NCI-H2107 (cell line): Measurements from ENCODE around the gene RAB14.
"Not testable (repeated sequence)": the region's sequence is repeated elsewhere in the genome, so short reads cannot be mapped to it uniquely, and the experiment has no call there.

Experiments used
- DNase-seq: peaks from one replicate; lab custom pipeline; 2025; lab: John Stamatoyannopoulos, UW

RAB14 gene

DNA sequence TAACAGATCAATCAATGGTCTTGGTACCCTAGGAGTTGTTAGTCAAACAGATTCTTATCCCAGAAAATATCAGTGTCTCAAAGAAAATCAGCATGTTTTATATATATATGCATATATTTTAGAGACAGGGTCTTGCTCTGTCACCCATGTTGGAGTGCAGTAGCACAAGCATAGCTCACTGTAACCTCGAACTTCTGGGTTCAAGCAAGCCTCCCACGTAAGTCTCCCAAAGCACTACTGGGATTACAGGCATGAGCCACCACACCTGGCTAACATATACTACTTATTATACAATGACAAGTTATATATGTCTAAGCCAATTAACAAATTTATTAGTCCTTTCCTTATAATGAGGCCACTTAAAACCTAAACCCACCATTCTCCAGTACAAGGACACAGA is 10.4 kb downstream of the RAB14 start:
- no peak for DNase-seq

DNA sequence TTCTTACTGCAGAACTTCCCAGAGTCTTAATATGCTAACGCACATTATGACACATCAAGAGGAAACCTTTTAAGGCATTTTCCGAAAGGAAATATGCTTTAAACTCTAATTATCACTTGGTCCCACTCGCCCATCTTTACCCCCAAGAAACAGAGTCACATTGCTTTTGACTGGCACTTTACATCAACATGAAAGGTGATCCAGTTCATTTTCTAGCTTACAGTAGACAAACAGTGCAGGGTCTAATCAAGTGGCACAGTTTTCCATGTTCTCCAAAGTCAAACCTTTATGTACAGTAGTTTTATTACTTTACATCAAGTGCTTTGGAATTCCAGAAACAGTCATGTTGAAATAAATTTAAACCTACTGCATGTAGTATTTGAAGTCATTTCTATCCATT is 12.0 kb downstream of the RAB14 start:
- no peak for DNase-seq

DNA sequence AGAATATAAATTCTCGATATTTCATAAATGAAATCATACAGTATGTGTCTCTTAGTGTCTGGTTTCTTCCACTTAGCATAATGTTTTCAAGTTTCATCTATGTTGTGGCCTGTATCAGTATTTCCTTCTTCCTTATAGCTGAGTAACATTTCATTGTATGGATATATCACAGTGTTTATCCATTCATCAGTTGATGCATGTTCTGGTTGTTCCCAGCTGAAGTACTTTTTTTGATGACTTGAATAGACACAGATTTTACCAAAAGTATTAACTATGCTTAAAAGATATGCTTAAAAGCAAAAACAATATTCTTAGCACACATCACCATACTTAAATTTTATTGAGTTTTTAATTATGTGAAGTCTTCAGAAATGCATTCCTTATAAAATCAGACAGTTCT is 12.7 kb downstream of the RAB14 start:
- DNase-seq: no peak

DNA sequence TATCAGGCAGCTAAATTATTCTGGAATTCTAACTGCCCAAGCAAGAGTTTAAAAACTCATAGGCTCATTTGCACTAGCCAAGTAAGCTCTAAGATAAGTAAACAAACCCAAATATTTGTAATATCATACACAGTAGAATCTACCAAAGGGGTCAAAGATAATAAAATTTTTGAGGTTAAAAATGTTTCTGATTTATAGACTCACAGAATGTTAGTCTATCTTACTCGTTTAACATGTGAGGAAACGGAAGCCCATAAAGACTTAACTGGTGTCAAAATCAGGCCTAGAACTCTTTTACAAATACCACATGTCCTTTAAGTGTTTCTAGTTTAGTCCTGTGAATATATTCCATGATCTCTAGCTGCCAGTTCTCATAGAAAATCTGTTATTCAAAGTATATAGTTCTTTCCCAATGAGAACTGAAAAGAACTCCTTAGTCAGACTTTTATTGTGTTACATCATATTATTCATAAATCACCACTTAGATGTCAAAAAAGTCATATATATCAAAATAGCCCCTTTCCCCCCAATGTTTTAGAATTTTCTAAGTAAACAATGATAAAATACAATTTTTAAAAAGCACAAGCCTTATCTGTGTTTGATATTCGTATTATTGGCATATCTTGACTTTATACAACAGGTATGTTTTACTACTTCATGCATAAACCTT is 13.9 kb downstream of the RAB14 start:
- DNase-seq: no peak

DNA sequence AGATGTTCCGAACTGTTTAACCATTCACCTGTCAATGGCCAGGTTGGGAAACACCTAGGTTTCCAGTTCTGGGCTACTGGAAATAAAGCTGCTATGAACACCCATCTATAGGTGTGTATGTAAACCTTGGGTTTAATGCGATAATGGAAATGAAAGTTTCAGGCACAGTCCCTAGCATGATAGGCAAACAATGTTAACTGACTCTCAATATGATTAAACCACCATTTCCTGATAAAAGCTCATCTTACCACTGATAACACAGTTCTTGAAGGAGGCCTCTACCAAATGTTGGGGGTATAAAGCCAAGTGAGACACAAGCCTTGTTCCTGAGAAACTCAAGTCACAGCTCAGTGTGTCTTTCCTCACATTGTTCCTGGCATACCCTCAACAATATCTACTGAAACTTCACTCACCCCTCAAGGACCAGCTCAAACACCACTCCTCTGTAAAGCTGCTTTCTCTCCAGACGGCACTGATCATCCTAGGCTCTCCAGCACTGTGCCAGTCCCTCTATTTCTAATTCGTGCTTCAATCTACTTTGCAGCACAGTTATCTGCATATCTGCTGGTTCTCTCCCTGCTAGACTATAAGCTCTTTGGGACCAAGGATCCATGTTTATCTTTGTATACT is 15.8 kb downstream of the RAB14 start:
- DNase-seq: no peak

DNA sequence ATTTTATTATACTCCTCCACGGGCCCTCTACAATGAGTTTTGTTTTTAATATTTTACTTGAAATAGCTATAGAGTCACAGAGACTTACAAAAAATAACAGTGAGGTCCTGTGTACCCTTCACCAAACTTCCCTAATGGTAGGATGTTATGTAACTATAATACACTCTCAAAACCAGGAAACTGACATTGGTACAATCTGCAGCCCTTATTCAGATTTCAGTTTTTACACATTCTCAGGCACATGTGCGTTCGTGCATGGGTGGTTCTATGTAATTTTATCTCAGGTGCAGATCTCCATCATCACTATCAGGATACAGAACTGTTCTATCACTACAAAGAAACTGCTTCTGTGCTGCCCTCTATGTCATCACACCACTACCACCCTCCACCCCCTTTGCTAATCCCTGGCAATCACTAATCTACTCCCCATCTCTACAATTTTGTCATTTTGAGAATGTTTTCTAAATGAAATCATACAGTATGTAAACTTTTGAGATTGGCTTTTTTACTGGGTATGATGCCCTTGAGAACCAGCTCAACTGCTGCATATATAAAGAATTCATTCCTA is 16.4 kb downstream of the RAB14 start:
- no peak for DNase-seq

DNA sequence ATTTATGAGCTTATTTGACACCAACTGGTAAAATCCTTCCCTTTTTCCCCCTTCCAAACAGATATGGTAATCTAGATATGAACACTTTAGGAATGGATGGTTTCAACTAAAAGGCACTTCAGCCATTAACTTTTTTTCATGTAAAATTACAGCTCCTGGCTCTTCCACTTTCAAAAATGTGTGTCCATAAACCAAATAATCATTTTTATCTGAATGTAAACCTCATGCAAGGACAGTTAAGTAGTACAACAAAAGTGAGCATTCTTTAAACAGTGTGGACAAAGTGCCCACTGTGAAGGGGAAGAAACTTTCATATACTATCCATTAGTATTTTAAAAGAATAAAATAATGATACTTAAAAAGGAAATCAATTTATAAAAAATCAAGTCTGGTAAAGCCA is 17.2 kb downstream of the RAB14 start:
- DNase-seq: no peak

DNA sequence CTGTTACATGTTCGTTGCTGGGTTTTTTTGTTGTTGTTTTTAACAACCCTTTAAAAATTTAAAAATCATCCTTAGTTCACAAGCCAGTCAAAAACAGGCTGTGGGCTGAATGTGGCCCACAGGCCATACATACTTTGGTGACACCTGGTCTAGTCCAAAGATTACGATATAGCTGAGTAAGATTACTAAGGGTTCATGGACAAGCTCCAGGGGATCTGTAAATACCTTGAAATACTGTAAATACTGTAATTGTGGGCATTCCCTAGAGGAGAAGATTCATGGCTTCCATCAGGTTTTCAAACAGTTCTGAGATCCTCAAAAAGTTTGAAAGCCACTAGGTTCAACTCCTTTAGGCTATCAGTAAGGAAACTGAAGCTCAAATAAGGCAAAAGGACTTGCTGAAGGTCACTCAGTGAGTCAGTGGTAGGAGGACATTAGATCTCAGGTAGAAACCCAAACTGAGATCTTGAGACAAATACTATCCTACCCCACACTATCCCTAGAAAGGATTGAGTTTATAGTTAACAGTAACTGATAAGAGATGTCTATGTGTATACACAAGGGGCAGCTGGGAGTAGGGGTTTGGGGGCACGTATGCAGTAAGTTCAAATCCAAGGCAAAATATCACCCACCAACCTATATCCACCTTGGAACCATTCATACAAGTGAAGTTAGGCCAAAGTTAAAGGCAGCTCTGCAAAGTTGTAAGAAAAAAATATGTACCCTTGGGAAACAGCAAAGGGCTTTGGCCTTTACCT is 17.8 kb downstream of the RAB14 start:
- no peak for DNase-seq

DNA sequence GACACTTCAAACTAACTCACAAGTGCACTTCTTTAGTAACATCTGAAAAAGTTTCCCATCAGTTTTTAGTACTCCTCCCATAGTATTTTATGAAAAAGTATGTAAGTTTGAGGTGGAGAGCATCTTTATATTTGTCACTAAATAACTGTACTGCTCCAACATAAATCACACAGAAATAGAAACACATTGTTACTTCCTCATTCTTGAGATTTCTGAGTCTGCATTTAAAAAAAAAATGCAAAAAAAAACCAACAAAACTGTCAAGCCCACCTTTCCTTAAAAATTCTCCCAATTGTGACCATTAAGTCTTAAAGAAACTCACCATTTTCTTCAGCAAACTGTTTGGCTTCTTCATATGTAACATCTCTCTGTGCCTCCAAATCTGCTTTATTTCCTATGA is 18.7 kb downstream of the RAB14 start:
- DNase-seq: no peak

DNA sequence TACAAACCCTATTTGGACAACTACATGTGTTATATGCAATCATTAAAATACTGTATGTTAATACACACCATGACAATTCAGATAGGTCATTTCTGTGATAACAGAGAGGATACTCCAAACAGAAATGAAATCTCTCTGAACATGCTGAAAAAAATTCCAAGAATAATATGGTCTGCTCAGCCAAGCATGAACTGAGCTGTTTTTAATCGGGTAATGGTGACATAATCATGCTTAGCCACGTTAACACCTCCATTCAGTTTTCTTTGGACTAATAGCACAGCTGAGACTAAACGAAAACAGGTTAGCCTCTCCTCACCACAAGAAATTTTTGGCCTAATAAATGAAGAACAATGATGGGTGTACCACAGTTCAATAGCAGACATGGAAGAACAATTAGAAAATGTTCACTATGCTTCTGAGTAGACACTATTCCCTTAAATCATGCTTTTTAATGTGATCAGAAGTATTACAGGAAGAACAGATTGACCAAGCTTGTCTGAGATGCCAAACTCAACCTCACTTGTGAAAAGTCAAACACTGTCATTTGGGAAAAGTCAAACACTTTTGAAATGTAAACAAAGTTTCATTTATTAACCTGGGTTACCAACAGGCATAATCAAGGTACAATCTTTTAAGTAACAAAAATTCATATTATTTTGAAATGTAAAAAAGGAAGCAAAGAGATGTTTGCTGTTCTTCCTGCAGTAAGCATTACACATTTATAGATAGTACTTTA is 19.4 kb downstream of the RAB14 start:
- DNase-seq: no peak

DNA sequence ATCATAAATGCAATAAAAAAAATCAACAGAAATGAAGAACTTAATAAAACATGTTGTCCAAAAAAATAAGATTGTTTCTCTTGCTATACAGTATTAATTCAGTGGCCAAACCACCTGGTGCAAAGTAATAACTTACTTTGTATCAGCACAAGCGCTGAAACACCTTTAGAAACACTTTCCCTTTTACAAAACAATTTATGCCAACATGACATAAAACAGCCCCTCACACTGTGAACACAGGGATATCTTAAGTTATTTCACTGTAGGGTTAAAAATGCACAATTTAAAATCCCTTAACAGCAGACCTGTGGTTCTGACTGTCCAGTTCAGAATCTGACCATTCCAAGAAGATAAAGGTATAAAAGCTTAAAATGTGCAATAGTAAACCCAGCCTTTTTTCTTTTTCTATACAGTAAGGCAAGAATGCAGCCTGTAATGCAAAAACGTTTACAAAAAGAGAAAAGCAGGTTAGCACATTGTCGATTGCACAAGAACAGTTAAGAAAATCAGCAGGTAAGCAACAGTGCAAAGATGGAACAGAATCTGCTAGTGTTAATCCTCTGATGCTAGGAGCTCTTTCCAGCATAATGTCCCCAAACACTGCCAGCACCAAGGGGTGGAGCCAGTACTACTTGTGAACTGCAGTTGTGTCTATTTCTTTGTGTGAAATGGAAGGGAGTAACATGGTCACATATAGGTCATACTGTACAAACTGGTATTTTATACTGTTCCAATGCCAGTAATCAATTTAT is 21.6 kb downstream of the RAB14 start:
- no peak for DNase-seq

DNA sequence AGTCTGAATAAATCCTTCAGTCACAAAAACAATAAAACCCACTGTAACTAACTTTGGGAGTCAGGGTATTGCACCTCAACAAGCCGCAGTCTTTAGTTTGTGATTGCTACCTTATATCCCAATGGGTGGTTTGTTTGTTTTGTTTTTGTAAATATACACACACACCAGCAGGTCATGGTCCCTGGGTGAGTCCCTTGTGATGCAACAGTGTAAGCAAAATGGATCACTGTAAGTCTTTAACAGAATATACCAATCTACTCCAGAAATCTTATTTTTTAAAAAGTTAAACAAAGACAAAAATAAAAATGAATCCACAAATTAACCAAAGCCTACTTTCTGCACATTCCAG is 22.3 kb downstream of the RAB14 start:
- DNase-seq: not testable (repeated sequence)

DNA sequence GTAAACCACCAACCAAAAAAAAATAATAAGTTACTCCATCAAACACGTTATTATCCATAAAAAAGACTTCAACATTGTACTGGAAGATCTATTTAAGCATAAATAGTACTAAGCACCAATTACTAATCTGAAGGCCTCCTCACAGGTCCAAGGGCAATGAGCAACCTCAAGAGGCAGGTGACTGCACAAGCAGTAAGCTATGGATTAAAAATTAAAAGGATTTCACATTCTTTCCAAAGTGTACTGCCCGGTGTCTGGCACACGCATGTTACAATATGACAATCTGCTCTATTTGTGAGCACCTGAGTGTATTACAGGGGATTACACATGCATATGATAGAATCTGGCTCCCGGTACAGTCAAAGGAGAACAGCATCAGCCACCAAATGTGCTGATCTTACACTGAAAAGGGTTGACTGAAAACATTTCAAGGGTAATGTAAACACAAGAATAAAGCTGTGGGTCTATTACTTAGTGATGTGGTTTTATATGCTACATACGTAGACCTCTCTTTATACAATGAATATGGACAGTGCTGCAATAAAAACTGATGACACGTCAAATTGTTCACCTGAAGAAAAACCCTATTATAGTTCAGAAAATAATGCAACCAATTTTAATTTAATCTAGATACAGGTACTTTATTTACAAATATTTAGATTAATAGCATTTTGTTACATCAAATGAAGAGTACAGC is 22.8 kb downstream of the RAB14 start:
- no peak for DNase-seq

DNA sequence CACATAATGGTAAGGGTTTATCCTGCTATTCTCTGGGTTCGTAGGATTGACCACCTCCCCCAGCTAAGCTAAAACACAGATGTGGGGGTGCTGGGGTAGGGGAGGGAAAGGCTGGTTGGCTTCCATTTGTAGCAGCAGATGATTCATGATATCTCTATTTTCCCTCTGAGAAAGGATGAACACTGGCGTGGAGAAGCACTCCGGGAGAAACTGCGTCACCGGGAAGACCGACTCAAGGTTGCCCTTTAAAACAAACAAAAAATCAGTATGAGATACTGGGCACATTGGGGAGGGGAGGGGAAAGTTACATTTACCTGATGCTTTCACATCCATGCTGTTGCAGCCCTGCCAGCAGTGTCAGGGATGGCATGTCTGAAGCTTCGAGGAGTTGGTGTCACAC is 28.2 kb downstream of the RAB14 start:
- no peak for DNase-seq

DNA sequence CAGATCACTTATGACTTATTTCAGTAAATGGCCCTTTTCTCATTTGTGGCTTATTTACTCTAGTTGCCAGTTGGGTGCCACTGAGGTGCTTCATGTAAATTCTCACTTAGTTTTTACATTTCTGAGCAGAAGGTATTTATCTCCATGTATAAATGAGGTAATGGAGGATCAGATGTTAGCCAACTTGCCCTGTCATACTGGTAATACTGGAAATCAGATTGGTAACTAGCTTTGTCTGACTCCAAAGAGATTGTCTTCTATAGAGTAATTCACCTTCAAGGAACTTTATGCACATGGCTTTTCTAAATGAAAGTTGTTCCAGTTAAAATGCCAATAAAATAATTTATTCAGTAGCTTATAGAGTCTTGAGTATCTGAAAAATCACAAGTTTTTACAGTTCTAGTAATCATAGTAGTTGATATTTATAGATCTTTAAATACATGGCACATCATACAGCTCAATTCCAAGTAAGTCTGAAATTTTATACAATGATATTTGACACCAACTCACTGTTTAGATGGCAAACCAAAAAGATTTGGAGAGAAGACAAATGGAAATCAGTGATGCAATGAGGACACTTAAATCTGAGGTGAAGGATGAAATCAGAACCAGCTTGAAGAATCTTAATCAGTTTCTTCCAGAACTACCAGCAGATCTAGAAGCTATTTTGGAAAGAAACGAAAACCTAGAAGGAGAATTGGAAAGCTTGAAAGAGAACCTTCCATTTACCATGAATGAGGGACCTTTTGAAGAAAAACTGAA is 28.8 kb downstream of the RAB14 start:
- DNase-seq: no peak

DNA sequence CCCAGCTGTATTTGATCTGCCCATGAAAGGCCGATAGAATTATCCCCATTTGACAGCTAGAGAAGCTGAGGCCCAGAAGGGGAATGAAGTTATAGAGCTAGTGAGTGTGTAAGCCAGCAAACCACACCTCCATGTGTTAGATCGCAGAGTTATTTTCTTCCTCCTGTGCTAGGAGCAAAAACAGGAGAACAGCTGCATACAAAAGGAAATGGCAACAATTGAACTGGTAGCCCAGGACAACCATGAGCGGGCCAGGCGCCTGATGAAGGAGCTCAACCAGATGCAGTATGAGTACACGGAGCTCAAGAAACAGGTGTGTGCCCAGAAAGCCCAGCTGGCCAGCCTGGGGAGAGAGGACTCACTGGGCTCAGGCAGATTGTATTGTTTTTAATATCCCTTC is 30.4 kb downstream of the RAB14 start:
- DNase-seq: no peak

DNA sequence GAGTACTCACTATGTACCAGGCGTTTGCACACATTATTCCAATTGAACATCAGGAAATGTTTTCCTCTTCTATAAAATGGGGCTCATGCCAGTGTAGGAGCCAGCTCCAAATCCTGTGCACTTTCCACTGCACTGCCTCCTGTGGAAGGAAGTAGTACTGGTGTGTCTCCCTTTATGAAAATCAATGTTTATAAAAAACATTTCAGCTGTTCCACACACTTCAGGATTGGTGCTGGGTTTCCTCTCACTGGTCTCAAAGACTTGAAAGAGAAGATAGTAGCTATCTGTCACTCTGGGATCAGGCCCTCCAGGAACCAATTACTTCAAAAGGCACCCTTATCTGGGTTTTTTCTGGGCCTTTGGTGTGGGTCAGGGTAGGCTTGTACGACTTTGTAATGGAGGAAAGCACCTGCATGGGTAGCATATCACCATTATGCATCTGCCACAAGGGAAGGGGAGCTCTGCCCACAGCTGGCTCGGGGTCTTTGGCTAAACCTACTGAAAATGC is 32.5 kb downstream of the RAB14 start:
- DNase-seq: no peak

DNA sequence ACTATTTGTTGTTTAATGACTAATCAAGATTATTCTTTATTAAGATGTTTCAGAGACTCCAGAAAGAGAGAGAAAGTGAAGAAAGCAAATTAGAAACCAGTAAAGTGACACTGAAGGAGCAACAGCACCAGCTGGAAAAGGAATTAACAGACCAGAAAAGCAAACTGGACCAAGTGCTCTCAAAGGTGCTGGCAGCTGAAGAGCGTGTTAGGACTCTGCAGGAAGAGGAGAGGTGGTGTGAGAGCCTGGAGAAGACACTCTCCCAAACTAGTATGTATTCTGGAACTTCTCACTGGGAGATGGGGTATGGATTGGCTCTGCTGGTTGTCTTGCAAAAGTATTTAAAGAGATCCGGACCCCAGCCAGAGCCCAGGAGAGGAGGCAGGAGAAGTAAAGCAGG is 33.6 kb downstream of the RAB14 start:
- DNase-seq: no peak

DNA sequence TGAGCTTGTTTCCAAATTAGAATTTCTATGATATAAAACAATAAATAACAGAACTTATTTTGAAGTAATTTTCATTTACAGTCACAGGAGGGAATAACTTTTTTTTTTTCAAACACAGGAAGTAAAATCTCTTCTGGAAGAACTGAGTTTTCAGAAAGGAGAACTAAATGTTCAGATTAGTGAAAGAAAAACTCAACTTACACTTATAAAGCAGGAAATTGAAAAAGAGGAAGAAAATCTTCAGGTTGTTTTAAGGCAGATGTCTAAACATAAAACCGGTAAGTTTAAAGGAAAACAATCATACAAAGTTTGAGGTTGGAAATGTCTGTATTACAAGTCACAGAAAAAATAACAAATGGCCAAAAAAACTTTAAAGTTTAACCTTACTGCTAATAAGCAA is 41.6 kb downstream of the RAB14 start:
- DNase-seq: no peak

DNA sequence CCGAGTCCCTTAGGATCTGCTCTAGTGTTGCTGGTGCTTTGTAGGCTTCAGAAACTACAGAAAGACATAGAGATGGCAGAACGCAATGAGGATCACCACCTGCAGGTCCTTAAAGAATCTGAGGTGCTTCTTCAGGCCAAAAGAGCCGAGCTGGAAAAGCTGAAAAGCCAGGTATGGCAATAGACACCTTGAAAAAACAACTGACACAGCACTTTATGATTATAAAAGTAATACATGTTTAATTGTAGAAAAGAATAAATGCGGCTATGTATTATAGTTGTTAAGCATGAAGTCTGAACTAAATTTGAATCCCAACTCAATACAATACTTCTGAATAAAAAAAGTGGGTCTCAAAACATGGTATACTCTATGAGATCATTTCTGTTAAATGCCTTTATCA is 43.7 kb downstream of the RAB14 start:
- no peak for DNase-seq
